ENCODE measurements around the gene PWWP2B. TPM values are rescaled to one million over a fixed set of nuclear protein-coding genes. Genes with fewer than 3 reads are reported as not detected.

Gene PWWP2B
- total RNA-seq = 100 to 1,000 TPM in 1 of 4 donors, 10 to 100 TPM in 3; 45.9 to 129 (median 61.2) TPM

GRCh38 chr10:132397036-132397541, at the start of gene PWWP2B:
Gene PWWP2B (plus strand): TSS chr10:132397200. CDS start chr10:132397227, 27 bp downstream.
- TF ChIP-seq, protein P1, sequence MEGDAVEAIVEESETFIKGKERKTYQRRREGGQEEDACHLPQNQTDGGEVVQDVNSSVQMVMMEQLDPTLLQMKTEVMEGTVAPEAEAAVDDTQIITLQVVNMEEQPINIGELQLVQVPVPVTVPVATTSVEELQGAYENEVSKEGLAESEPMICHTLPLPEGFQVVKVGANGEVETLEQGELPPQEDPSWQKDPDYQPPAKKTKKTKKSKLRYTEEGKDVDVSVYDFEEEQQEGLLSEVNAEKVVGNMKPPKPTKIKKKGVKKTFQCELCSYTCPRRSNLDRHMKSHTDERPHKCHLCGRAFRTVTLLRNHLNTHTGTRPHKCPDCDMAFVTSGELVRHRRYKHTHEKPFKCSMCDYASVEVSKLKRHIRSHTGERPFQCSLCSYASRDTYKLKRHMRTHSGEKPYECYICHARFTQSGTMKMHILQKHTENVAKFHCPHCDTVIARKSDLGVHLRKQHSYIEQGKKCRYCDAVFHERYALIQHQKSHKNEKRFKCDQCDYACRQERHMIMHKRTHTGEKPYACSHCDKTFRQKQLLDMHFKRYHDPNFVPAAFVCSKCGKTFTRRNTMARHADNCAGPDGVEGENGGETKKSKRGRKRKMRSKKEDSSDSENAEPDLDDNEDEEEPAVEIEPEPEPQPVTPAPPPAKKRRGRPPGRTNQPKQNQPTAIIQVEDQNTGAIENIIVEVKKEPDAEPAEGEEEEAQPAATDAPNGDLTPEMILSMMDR (IDR thresholded peaks at IDR 0.05) = no peak
- TF ChIP-seq POLR2A (IDR thresholded peaks at IDR 0.05) (peak; percentile 61), POLR2AphosphoS5 (IDR thresholded peaks at IDR 0.05) (peak in 2 of 3 donors; percentile 31 to 65), EP300 (IDR thresholded peaks at IDR 0.05; ENCODE audit: low read depth) (no peak)
- in situ Hi-C loops (cut with MboI; ENCODE audit: low pct_ligation_motif_present in 1 of 4, low pct_unique_long_range_greater_than_20kb in 1 of 4, low sequenced_read_pairs in 3 of 4) (loop anchor here in 2 of 4 donors (25.0 kb wide), 2 partner anchors 140 to 240 kb away; partner anchors contain the start of gene INPP5A (in 2 of the 2)), intact Hi-C loops (cut with DNase I; ENCODE audit: low total_unique reads) (loop anchor here (5.0 kb wide), 1 partner anchor 245 kb away; no protein-coding TSS in a partner anchor)
- DNase-seq = peak; percentile 72
- no peaks in the 10 kb centered on the region for H3K9me3 ChIP-seq
- H3K4me3 ChIP-seq = peak within 1 kb of the TSS; percentile 49 to 87 (median 79)
- H3K27me3 ChIP-seq = no peaks in the 10 kb centered on the region
- peak within 1 kb of the TSS; percentile 90 to 98 (median 96) for H3K27ac ChIP-seq
- H3K36me3 ChIP-seq = no peaks in the 10 kb centered on the region
- H3K4me1 ChIP-seq = peaks cover 29 to 62% (median 57%) of the 10 kb centered on the region in 4 donors
- WGBS, 2 donors (ENCODE audit: low coverage in 1 of 2) = 0% methylated on average over 38 of the region's 86 CpGs; no CpG with 5 or more reads in 1 of the 2 donors

- 85 to 87% methylated on average over 3 to 23 of the region's 23 CpGs for WGBS, 2 donors (ENCODE audit: low coverage in 1 of 2)
- H3K36me3 ChIP-seq = no peaks in the 10 kb centered on the region
- H3K4me3 ChIP-seq = no peak overlapping the region
- H3K4me1 ChIP-seq = no peaks in the 10 kb centered on the region
- no peak overlapping the region for H3K27ac ChIP-seq
- no peaks in the 10 kb centered on the region for H3K9me3 ChIP-seq
- no peak for DNase-seq
- TF ChIP-seq EP300 (IDR thresholded peaks at IDR 0.05; ENCODE audit: low read depth) = no peak
- TF ChIP-seq POLR2A (IDR thresholded peaks at IDR 0.05) = no peak
- no peak for TF ChIP-seq POLR2AphosphoS5 (IDR thresholded peaks at IDR 0.05)
- TF ChIP-seq, protein P1 (IDR thresholded peaks at IDR 0.05) = no peak
- intact Hi-C loops (cut with DNase I; ENCODE audit: low total_unique reads) (no loop called here), in situ Hi-C loops (cut with MboI; ENCODE audit: low pct_ligation_motif_present in 1 of 4, low pct_unique_long_range_greater_than_20kb in 1 of 4, low sequenced_read_pairs in 3 of 4) (loop anchor here (5.0 to 25.0 kb wide), 3 partner anchors 110 to 125 kb away; no protein-coding TSS in a partner anchor)
- no peaks in the 10 kb centered on the region for H3K27me3 ChIP-seq
Observed at GRCh38 chr10:132347211-132347930, 49.6 kb upstream of the PWWP2B start.

DNA sequence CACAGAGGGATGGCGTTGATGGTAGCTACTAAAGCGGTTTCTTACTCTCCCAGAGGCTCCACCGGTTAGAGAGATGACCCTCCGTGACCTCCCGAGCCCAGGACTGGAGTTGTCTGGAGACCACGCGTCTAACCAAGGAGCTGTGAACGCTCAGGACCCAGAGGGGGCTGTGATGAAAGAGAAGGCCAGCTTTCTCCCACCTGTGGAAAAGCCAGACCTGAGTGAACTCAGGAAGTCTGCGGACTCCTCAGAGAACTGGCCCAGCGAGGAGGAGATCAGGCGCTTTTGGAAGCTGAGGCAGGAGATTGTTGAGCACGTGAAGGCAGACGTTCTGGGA, 49.1 kb upstream of the PWWP2B start:
- in situ Hi-C loops (cut with MboI; ENCODE audit: low pct_ligation_motif_present in 1 of 4, low pct_unique_long_range_greater_than_20kb in 1 of 4, low sequenced_read_pairs in 3 of 4) (loop anchor here (5.0 to 25.0 kb wide), 3 partner anchors 111 to 126 kb away; no protein-coding TSS in a partner anchor), intact Hi-C loops (cut with DNase I; ENCODE audit: low total_unique reads) (no loop called here)
- no peak overlapping the region for H3K4me3 ChIP-seq
- no peaks in the 10 kb centered on the region for H3K27me3 ChIP-seq
- 91% methylated on average over 13 of the region's 13 CpGs; no CpG with 5 or more reads in 1 of the 2 donors for WGBS, 2 donors (ENCODE audit: low coverage in 1 of 2)
- no peaks in the 10 kb centered on the region for H3K36me3 ChIP-seq
- no peak for DNase-seq
- H3K27ac ChIP-seq = no peak overlapping the region
- H3K4me1 ChIP-seq = no peaks in the 10 kb centered on the region
- TF ChIP-seq EP300 (IDR thresholded peaks at IDR 0.05; ENCODE audit: low read depth) (no peak), POLR2A (IDR thresholded peaks at IDR 0.05) (no peak), POLR2AphosphoS5 (IDR thresholded peaks at IDR 0.05) (no peak)
- TF ChIP-seq, protein P1 (IDR thresholded peaks at IDR 0.05) = no peak
- no peaks in the 10 kb centered on the region for H3K9me3 ChIP-seq

- Histone ChIP-seq H3K4me1 (no peaks in the 10 kb centered on the region), H3K27me3 (no peaks in the 10 kb centered on the region), H3K4me3 (no peak overlapping the region), H3K36me3 (no peaks in the 10 kb centered on the region), H3K9me3 (no peaks in the 10 kb centered on the region), H3K27ac (no peak overlapping the region)
- intact Hi-C loops (cut with DNase I; ENCODE audit: low total_unique reads) (loop anchor here (5.0 kb wide), 1 partner anchor 127 kb away; no protein-coding TSS in a partner anchor), in situ Hi-C loops (cut with MboI; ENCODE audit: low pct_ligation_motif_present in 1 of 4, low pct_unique_long_range_greater_than_20kb in 1 of 4, low sequenced_read_pairs in 3 of 4) (loop anchor here (5.0 to 25.0 kb wide), 3 partner anchors 112 to 127 kb away; no protein-coding TSS in a partner anchor)
- no peak for DNase-seq
- TF ChIP-seq, protein P1 (IDR thresholded peaks at IDR 0.05) = no peak
- WGBS, 2 donors (ENCODE audit: low coverage in 1 of 2) = 81% methylated on average over 6 of the region's 6 CpGs; no CpG with 5 or more reads in 1 of the 2 donors
Observed at GRCh38 chr10:132349766-132350165, 47.2 kb upstream of the PWWP2B start.
